ENCODE measurements around the gene ATP11A.

The ATP11A gene

GRCh38 chr13:112814905-112815585 lies 125.2 kb downstream of the ATP11A start:
- H3K27ac ChIP-seq, result no peak overlapping the region
- no peaks in the 10 kb centered on the region for H3K27me3 ChIP-seq (ENCODE audit: insufficient read depth, low read depth)
- H3K4me2 ChIP-seq, result no peak overlapping the region
- no peaks in the 10 kb centered on the region for H4K20me1 ChIP-seq (ENCODE audit: insufficient read depth)
- no peak overlapping the region for H2AFZ ChIP-seq (ENCODE audit: low read depth)
- H3K79me2 ChIP-seq (ENCODE audit: insufficient read depth, low read depth), result no peaks in the 10 kb centered on the region
- H3K9ac ChIP-seq, result no peak overlapping the region
- H3K36me3 ChIP-seq (ENCODE audit: insufficient read depth), result no peaks in the 10 kb centered on the region
- TF ChIP-seq CTCF (conservative IDR thresholded peaks at IDR 0.05; ENCODE audit: low read depth, low read length), result no peak
- H3K4me1 ChIP-seq (ENCODE audit: low read depth, poor library complexity, severe bottlenecking), result no peaks in the 10 kb centered on the region
- H3K4me3 ChIP-seq (IDR thresholded peaks at IDR 0.05; ENCODE audit: insufficient read depth, low read depth, low read length), result no peak overlapping the region

GRCh38 chr13:112815871-112816270 lies 126.0 kb downstream of the ATP11A start:
- no peak overlapping the region for H3K4me2 ChIP-seq
- H3K36me3 ChIP-seq (ENCODE audit: insufficient read depth), result no peaks in the 10 kb centered on the region
- no peaks in the 10 kb centered on the region for H3K4me1 ChIP-seq (ENCODE audit: low read depth, poor library complexity, severe bottlenecking)
- H3K4me3 ChIP-seq (IDR thresholded peaks at IDR 0.05; ENCODE audit: insufficient read depth, low read depth, low read length), result no peak overlapping the region
- TF ChIP-seq CTCF (conservative IDR thresholded peaks at IDR 0.05; ENCODE audit: low read depth, low read length), result no peak
- H3K9ac ChIP-seq, result no peak overlapping the region
- no peaks in the 10 kb centered on the region for H3K79me2 ChIP-seq (ENCODE audit: insufficient read depth, low read depth)
- no peak overlapping the region for H3K27ac ChIP-seq
- H2AFZ ChIP-seq (ENCODE audit: low read depth), result no peak overlapping the region
- H3K27me3 ChIP-seq (ENCODE audit: insufficient read depth, low read depth), result no peaks in the 10 kb centered on the region
- no peaks in the 10 kb centered on the region for H4K20me1 ChIP-seq (ENCODE audit: insufficient read depth)

GRCh38 chr13:112818040-112818697 lies 128.3 kb downstream of the ATP11A start:
- no peaks in the 10 kb centered on the region for H3K79me2 ChIP-seq (ENCODE audit: insufficient read depth, low read depth)
- H3K36me3 ChIP-seq (ENCODE audit: insufficient read depth), result no peaks in the 10 kb centered on the region

GRCh38 chr13:112818698-112819045 lies 128.8 kb downstream of the ATP11A start:
- Histone ChIP-seq H3K36me3 (ENCODE audit: insufficient read depth) (no peaks in the 10 kb centered on the region), H3K4me1 (ENCODE audit: low read depth, poor library complexity, severe bottlenecking) (no peaks in the 10 kb centered on the region), H3K4me2 (no peak overlapping the region), H3K27ac (no peak overlapping the region), H3K27me3 (ENCODE audit: insufficient read depth, low read depth) (no peaks in the 10 kb centered on the region), H3K79me2 (ENCODE audit: insufficient read depth, low read depth) (no peaks in the 10 kb centered on the region), H4K20me1 (ENCODE audit: insufficient read depth) (no peaks in the 10 kb centered on the region), H3K9ac (no peak overlapping the region), H2AFZ (ENCODE audit: low read depth) (no peak overlapping the region), H3K4me3 (IDR thresholded peaks at IDR 0.05; ENCODE audit: insufficient read depth, low read depth, low read length) (no peak overlapping the region)
- no peak for TF ChIP-seq CTCF (conservative IDR thresholded peaks at IDR 0.05; ENCODE audit: low read depth, low read length)

More at GRCh38 chr13:112818040-112818697, 128.3 kb downstream of the ATP11A start:
- Histone ChIP-seq H3K27me3 (ENCODE audit: insufficient read depth, low read depth) (no peaks in the 10 kb centered on the region), H4K20me1 (ENCODE audit: insufficient read depth) (no peaks in the 10 kb centered on the region), H2AFZ (ENCODE audit: low read depth) (no peak overlapping the region), H3K27ac (no peak overlapping the region), H3K9ac (no peak overlapping the region), H3K4me2 (no peak overlapping the region), H3K4me3 (IDR thresholded peaks at IDR 0.05; ENCODE audit: insufficient read depth, low read depth, low read length) (no peak overlapping the region), H3K4me1 (ENCODE audit: low read depth, poor library complexity, severe bottlenecking) (no peaks in the 10 kb centered on the region)
- TF ChIP-seq CTCF (conservative IDR thresholded peaks at IDR 0.05; ENCODE audit: low read depth, low read length), result no peak
